ENCODE data around the gene POU5F1. TPM values are rescaled to one million over a fixed set of nuclear protein-coding genes. Genes with fewer than 3 reads are reported as not detected.
A peak's percentile ranks its signal among the peaks of the same experiment; 100 is the strongest.
"Not testable (repeated sequence)": the region's sequence is repeated elsewhere in the genome, so short reads cannot be mapped to it uniquely, and the experiment has no call there.

Gene POU5F1
- total RNA-seq, 1 experiment from 2014 or later: 32.7 TPM

GRCh38 chr6:31171931-31172905 is 1.7 kb upstream of the POU5F1 start:
- peaks cover 91% of the 10 kb centered on the region for H3K36me3 Mint-ChIP-seq (ENCODE audit: insufficient read depth, unreplicated experiment)
- no TSS peak for BruUV-seq (replicated peaks)
- peak overlapping the region; percentile 94 for H3K27ac Mint-ChIP-seq (ENCODE audit: unreplicated experiment)
- H3K27me3 Mint-ChIP-seq (ENCODE audit: unreplicated experiment): no peaks in the 10 kb centered on the region
- intact Hi-C loops (cut with micrococcal nuclease; ENCODE audit: unreplicated experiment): no loop called here
- CTCF ChIA-PET: interaction anchor here (0.6 to 1.0 kb wide), 3 partner anchors 45 to 328 kb away, joined by 3 to 4 read pairs (median 3); no protein-coding TSS in a partner anchor
- no peak overlapping the region for H3K4me3 Mint-ChIP-seq (ENCODE audit: low read depth, unreplicated experiment)
- peaks cover 54% of the 10 kb centered on the region for H3K4me1 Mint-ChIP-seq (ENCODE audit: low read depth, unreplicated experiment)
- no peaks in the 10 kb centered on the region for H3K9me3 Mint-ChIP-seq (ENCODE audit: low read depth, unreplicated experiment)
- no peak for DNase-seq
- no peak for TF ChIP-seq CTCF (IDR thresholded peaks at IDR 0.05; ENCODE audit: unreplicated experiment)

GRCh38 chr6:31170987-31171671 is 647 bp upstream of the POU5F1 start:
- H3K4me1 Mint-ChIP-seq (ENCODE audit: low read depth, unreplicated experiment): peaks cover 49% of the 10 kb centered on the region
- H3K27me3 Mint-ChIP-seq (ENCODE audit: unreplicated experiment): no peaks in the 10 kb centered on the region
- no peak overlapping the region for H3K4me3 Mint-ChIP-seq (ENCODE audit: low read depth, unreplicated experiment)
- peak overlapping the region; percentile 94 for H3K27ac Mint-ChIP-seq (ENCODE audit: unreplicated experiment)
- CTCF ChIA-PET: interaction anchor here (0.6 kb wide), 1 partner anchor 16 kb away, joined by 4 read pairs; no protein-coding TSS in a partner anchor
- TF ChIP-seq CTCF (IDR thresholded peaks at IDR 0.05; ENCODE audit: unreplicated experiment): no peak
- intact Hi-C loops (cut with micrococcal nuclease; ENCODE audit: unreplicated experiment): no loop called here
- BruUV-seq (replicated peaks): no TSS peak
- peaks cover 92% of the 10 kb centered on the region for H3K36me3 Mint-ChIP-seq (ENCODE audit: insufficient read depth, unreplicated experiment)
- H3K9me3 Mint-ChIP-seq (ENCODE audit: low read depth, unreplicated experiment): no peaks in the 10 kb centered on the region
- no peak for DNase-seq

- peaks cover 85% of the 10 kb centered on the region for H3K36me3 Mint-ChIP-seq (ENCODE audit: insufficient read depth, unreplicated experiment)
- H3K9me3 Mint-ChIP-seq (ENCODE audit: low read depth, unreplicated experiment); H3K27me3 Mint-ChIP-seq (ENCODE audit: unreplicated experiment); BruUV-seq (replicated peaks); intact Hi-C loops (cut with micrococcal nuclease; ENCODE audit: unreplicated experiment); DNase-seq: not testable (repeated sequence)
- H3K4me1 Mint-ChIP-seq (ENCODE audit: low read depth, unreplicated experiment): peaks cover 42% of the 10 kb centered on the region
- CTCF ChIA-PET: interaction anchor here (1.1 to 1.6 kb wide), 2 partner anchors 8 to 11 kb away, joined by 3 to 8 read pairs; partner anchors contain the start of gene TCF19
- H3K27ac Mint-ChIP-seq (ENCODE audit: unreplicated experiment): peak overlapping the region; percentile 94
- peak overlapping the region; percentile 29 for H3K4me3 Mint-ChIP-seq (ENCODE audit: low read depth, unreplicated experiment)
Measured at GRCh38 chr6:31169858-31170599, 453 bp downstream of the POU5F1 start.

GRCh38 chr6:31169123-31169857 is 1.2 kb downstream of the POU5F1 start:
- Mint-ChIP-seq H3K27me3 (ENCODE audit: unreplicated experiment) (no peaks in the 10 kb centered on the region), H3K4me1 (ENCODE audit: low read depth, unreplicated experiment) (peaks cover 50% of the 10 kb centered on the region), H3K36me3 (ENCODE audit: insufficient read depth, unreplicated experiment) (peaks cover 78% of the 10 kb centered on the region), H3K9me3 (ENCODE audit: low read depth, unreplicated experiment) (no peaks in the 10 kb centered on the region), H3K27ac (ENCODE audit: unreplicated experiment) (peak overlapping the region; percentile 94), H3K4me3 (ENCODE audit: low read depth, unreplicated experiment) (peak overlapping the region; percentile 29)
- no peak for DNase-seq
- CTCF ChIA-PET: interaction anchor here (1.1 to 1.6 kb wide), 2 partner anchors 9 to 11 kb away, joined by 3 to 8 read pairs; partner anchors contain the start of gene TCF19
- no peak for TF ChIP-seq CTCF (IDR thresholded peaks at IDR 0.05; ENCODE audit: unreplicated experiment)
- intact Hi-C loops (cut with micrococcal nuclease; ENCODE audit: unreplicated experiment): no loop called here
- no TSS peak for BruUV-seq (replicated peaks)

Data from Calu3 (cell line).